ENCODE measurements around the gene NT5DC3.

DNA sequence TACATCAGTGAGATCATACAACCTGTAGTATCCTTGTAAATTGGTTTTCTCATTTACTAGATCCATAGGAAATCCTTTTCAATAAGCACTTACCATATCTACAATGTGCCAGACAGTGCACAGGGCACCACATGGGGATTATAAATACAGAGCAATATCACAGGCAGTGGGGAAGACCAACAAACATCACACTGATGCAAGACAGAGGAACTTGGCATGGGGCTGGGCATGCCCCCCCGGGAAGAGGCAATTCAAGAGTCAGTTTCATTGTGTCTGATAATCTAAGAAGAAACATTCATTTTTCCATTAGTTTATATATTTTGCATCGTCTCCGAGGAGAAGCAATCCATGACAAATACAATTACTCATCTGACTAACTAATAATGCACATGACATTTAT lies 16.2 kb downstream of the NT5DC3 start:
- TF ChIP-seq POLR2A (IDR thresholded peaks at IDR 0.05; ENCODE audit: low read length), result no peak
- TF ChIP-seq GATA1 (IDR thresholded peaks at IDR 0.05; ENCODE audit: low read depth, low read length), result no peak

Data from erythroblast (primary cell).